ENCODE measurements around the gene SEPHS2. TPM values are rescaled to one million over a fixed set of nuclear protein-coding genes. Genes with fewer than 3 reads are reported as not detected.

The SEPHS2 gene
- total and polyA plus RNA-seq, 2 donors (not counting 3 experiments of a cell fraction or from before 2014, with no cell fraction given), result 22.9 to 32.8 TPM

DNA sequence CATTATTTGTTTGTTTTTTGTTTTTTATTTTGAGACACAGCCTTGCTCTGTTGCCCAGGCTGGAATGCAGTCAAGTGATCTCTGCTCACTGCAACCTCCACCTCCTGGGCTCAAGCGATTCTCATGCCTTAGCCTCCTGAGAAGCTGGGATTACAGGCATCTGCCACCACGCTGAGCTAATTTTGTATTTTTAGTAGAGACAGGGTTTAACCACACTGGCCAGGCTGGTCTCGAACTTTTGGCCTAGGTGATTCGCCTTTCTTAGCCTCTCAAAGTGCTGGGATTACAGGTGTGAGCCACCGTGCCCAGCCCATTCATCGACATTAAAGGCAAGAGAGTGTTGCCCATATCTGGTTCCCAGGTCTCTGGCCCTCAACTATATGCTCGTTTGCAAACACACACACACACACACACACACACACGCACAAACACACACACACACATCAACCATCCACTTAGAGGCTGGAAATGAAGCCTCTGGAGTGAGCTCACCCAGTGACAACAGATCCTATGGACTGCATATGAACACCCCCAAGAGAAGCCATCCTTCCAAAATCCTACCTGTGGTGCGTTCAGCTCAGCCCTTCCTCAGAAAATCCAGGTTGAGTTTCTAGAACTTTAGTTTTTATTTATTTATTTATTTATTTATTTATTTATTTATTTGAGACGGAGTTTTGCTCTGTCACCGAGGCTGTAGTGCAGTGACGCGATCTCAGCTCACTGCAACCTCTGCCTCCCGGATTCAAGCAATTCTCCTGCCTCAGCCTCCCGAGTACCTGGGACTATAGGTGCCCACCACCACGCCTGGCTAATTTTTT, 12.3 kb upstream of the SEPHS2 start:
- Histone ChIP-seq H3K27ac (ENCODE audit: insufficient read depth, low read depth, low read length) (no peak overlapping the region), H3K9me1 (replicated peaks; ENCODE audit: control insufficient read depth, extremely low read depth, insufficient read depth, low read length) (no peaks in the 10 kb centered on the region), H3K9me3 (replicated peaks; ENCODE audit: control insufficient read depth, insufficient read depth, low read length) (no peaks in the 10 kb centered on the region), H3K4me2 (ENCODE audit: insufficient read depth, low read length) (no peak overlapping the region), H2AFZ (ENCODE audit: low read depth, low read length) (no peak overlapping the region), H3K4me1 (ENCODE audit: control insufficient read depth, extremely low read depth, insufficient read depth, low read length) (no peaks in the 10 kb centered on the region), H3K79me2 (ENCODE audit: control insufficient read depth, insufficient read depth, low read length) (no peaks in the 10 kb centered on the region), H3K9ac (replicated peaks; ENCODE audit: extremely low read depth, insufficient read depth, low read length) (no peak overlapping the region), H3K36me3 (ENCODE audit: control insufficient read depth in 2 of 2, extremely low read depth in 1 of 2, insufficient read depth in 2 of 2, low read length in 2 of 2) (no peaks in the 10 kb centered on the region), H4K20me1 (replicated peaks; ENCODE audit: control insufficient read depth, extremely low read depth, insufficient read depth, low read length) (no peaks in the 10 kb centered on the region), H3K27me3 (ENCODE audit: control insufficient read depth in 2 of 2, insufficient read depth in 2 of 2, low read length in 2 of 2) (peaks cover 0 to 5% of the 10 kb centered on the region in 2 experiments), H3K4me3 (replicated peaks in 1 of 3; ENCODE audit: insufficient read depth in 1 of 3, low read depth in 1 of 3, low read length in 3 of 3) (no peak overlapping the region)
- POLR2A ChIA-PET, result interaction anchor here (0.7 kb wide), 1 partner anchor 61 kb away, joined by 3 read pairs; no protein-coding TSS in a partner anchor
- FAIRE-seq (no peak), DNase-seq (ENCODE audit: low read depth, low spot score) (no peak)
- intact Hi-C loops (cut with micrococcal nuclease), result loop anchor here (5.0 kb wide), 1 partner anchor 59 kb away; no protein-coding TSS in a partner anchor
- BruUV-seq (replicated peaks), result no TSS peak
- CTCF ChIA-PET, result interaction anchor here (0.8 kb wide), 1 partner anchor 140 kb away, joined by 3 read pairs; no protein-coding TSS in a partner anchor
- no peak for TF ChIP-seq POLR2A (IDR thresholded peaks at IDR 0.05; ENCODE audit: low read depth, low read length)
- dilution Hi-C loops (cut with MboI; ENCODE audit: extremely low pct_ligation_motif_present, low sequenced_read_pairs), result no loop called here

DNA sequence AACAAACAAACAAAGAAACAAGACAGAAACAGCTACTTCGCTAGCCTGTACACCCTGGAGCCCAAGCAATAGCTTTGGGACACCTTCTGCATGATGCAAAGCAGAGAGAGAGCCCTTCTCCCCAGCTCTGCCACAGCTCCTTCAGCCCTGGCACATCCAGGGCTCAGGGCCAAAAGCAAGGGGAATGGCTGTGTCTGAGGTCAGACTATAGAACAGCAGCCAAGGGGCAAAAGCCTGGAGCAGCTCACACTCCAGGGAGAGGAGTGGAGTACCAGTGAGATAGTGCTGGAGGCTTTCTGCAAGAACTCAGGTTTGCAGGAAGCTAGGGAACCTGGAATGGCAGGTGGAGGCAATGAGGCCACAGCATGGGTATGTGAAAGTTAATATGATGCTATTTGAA, 11.6 kb upstream of the SEPHS2 start:
- H3K79me2 ChIP-seq (ENCODE audit: control insufficient read depth, insufficient read depth, low read length), result no peaks in the 10 kb centered on the region
- no peaks in the 10 kb centered on the region for H3K9me3 ChIP-seq (replicated peaks; ENCODE audit: control insufficient read depth, insufficient read depth, low read length)
- ChIA-PET POLR2A (no interaction called here), CTCF (interaction anchor here (1.0 to 1.6 kb wide), 3 partner anchors 48 to 78 kb away, joined by 3 to 5 read pairs (median 4); no protein-coding TSS in a partner anchor)
- no TSS peak for BruUV-seq (replicated peaks)
- no peaks in the 10 kb centered on the region for H3K4me1 ChIP-seq (ENCODE audit: control insufficient read depth, extremely low read depth, insufficient read depth, low read length)
- no peaks in the 10 kb centered on the region for H3K9me1 ChIP-seq (replicated peaks; ENCODE audit: control insufficient read depth, extremely low read depth, insufficient read depth, low read length)
- peaks cover 0 to 5% of the 10 kb centered on the region in 2 experiments for H3K27me3 ChIP-seq (ENCODE audit: control insufficient read depth in 2 of 2, insufficient read depth in 2 of 2, low read length in 2 of 2)
- H3K4me2 ChIP-seq (ENCODE audit: insufficient read depth, low read length), result no peak overlapping the region
- dilution Hi-C loops (cut with MboI; ENCODE audit: extremely low pct_ligation_motif_present, low sequenced_read_pairs) (no loop called here), intact Hi-C loops (cut with micrococcal nuclease) (loop anchor here (5.0 kb wide), 1 partner anchor 60 kb away; no protein-coding TSS in a partner anchor)
- DNase-seq (ENCODE audit: low read depth, low spot score) (no peak), FAIRE-seq (no peak)
- H3K27ac ChIP-seq (ENCODE audit: insufficient read depth, low read depth, low read length), result no peak overlapping the region
- no peaks in the 10 kb centered on the region for H4K20me1 ChIP-seq (replicated peaks; ENCODE audit: control insufficient read depth, extremely low read depth, insufficient read depth, low read length)
- no peak for TF ChIP-seq FOS (IDR thresholded peaks at IDR 0.05; ENCODE audit: borderline replicate concordance, insufficient read depth, low read length)
- H3K36me3 ChIP-seq (ENCODE audit: control insufficient read depth in 2 of 2, extremely low read depth in 1 of 2, insufficient read depth in 2 of 2, low read length in 2 of 2), result no peaks in the 10 kb centered on the region
- no peak overlapping the region for H3K9ac ChIP-seq (replicated peaks; ENCODE audit: extremely low read depth, insufficient read depth, low read length)
- no peak overlapping the region for H3K4me3 ChIP-seq (replicated peaks in 1 of 3; ENCODE audit: insufficient read depth in 1 of 3, low read depth in 1 of 3, low read length in 3 of 3)
- H2AFZ ChIP-seq (ENCODE audit: low read depth, low read length), result no peak overlapping the region
